Neural progenitor cell (in vitro differentiated cells): ENCODE data around the gene DDIT3.

Experiments
- EZH2 ChIP-seq: fragments of 200-600 bp; sonication (generic); IDR thresholded peaks from 2 replicates; pipeline ENCODE4 v1.6.1; 2017; ENCODE audit warnings: antibody characterized with exemption, mild to moderate bottlenecking, moderate library complexity
- TF ChIP-seq, protein P1 (sequence below): fragments of 200-600 bp; sonication (generic); IDR thresholded peaks from 2 replicates; pipeline ENCODE4 v1.5.1; 2017; ENCODE audit warnings: antibody characterized with exemption, mild to moderate bottlenecking

DNA sequence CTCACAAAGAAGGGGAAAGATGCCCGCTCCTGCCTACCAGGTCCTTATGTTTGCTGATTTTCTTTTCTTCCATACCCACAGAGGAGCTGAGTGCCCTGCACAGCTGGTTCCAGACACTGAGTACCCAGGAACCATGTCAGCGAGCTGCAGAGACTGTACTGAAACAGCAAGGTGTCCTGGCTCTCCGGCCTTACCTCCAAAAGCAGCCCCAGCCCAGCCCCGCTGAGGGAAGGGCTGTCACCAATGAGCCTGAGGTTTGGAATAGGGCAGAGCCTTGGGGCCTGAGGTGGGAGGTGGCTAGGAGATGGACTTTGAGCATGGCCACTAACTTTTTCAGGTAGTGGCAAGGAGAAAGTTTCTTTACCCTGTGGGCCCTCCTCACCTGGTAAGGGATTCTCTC, 30.2 kb downstream of the DDIT3 start:
- TF ChIP-seq, protein P1, sequence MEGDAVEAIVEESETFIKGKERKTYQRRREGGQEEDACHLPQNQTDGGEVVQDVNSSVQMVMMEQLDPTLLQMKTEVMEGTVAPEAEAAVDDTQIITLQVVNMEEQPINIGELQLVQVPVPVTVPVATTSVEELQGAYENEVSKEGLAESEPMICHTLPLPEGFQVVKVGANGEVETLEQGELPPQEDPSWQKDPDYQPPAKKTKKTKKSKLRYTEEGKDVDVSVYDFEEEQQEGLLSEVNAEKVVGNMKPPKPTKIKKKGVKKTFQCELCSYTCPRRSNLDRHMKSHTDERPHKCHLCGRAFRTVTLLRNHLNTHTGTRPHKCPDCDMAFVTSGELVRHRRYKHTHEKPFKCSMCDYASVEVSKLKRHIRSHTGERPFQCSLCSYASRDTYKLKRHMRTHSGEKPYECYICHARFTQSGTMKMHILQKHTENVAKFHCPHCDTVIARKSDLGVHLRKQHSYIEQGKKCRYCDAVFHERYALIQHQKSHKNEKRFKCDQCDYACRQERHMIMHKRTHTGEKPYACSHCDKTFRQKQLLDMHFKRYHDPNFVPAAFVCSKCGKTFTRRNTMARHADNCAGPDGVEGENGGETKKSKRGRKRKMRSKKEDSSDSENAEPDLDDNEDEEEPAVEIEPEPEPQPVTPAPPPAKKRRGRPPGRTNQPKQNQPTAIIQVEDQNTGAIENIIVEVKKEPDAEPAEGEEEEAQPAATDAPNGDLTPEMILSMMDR, result no peak
- TF ChIP-seq EZH2, result no peak
